ENCODE data around the gene KRT32.
"Not testable (repeated sequence)": the region's sequence is repeated elsewhere in the genome, so short reads cannot be mapped to it uniquely, and the experiment has no call there.

KRT32 gene

DNA sequence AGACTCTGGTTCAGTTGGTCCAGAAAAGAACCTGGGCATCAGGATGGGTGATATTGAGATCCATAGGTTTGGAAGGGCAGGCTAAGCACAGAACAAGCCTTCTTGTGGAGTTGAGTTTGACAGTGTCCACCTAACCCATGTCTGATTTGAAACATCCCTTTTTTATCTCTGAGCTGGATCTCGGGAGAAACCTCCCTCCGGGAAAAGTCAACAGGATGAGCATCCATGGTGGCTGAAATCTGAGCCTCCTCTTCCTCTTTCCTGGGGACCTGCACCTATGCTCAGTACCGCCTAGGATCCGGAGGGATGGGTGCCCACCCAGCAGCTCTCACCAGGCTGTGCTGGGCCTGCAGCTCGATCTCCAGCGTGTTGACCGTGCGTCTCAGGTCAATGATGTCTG lies 3.4 kb downstream of the KRT32 start:
- no peak for DNase-seq (ENCODE audit: low read depth)

DNA sequence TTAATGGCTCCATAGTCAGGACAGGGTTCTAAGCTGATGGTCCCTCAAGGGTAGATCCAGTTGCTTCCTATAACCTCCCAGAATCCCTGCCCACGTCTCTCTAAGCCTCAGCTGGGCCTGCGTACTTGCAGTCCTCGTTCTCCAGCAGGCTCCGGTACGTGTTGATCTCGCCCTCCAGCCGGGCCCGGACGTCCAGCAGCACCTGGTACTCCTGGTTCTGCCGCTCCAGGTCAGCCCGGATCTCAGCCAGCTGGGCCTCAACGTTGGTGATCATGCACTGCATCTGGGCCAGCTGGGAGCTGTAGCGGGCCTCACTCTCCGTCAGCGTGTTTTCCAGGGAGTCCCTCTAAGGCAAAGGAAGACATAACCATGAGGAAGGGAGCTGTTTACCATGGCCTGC lies 4.5 kb downstream of the KRT32 start:
- no peak for DNase-seq (ENCODE audit: low read depth)

DNA sequence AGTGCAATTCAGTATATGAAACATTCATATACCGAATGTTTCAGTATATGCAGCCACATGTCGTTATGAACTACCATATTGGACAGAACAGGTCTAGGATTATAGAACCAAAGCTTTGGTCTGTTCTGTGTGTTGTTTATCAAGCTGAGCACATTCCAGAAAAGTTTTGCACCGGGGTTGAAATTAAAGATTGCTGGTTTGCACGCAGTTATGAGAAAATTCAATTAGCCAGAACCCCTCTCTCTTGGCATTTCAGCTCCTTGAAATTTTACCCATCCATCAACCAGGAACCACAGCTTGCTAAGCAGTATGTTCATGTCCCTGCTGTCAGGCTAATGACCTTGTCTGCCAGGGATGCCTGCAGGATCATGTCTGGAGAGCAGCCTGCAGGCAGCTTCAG lies 9.5 kb downstream of the KRT32 start:
- DNase-seq (ENCODE audit: low read depth) = no peak

GRCh38 chr17:41456204-41456603 lies 11.0 kb downstream of the KRT32 start:
- no peak for DNase-seq (ENCODE audit: low read depth)

- no peak for DNase-seq (ENCODE audit: low read depth)
Measured at GRCh38 chr17:41455236-41455635, 11.9 kb downstream of the KRT32 start.

DNA sequence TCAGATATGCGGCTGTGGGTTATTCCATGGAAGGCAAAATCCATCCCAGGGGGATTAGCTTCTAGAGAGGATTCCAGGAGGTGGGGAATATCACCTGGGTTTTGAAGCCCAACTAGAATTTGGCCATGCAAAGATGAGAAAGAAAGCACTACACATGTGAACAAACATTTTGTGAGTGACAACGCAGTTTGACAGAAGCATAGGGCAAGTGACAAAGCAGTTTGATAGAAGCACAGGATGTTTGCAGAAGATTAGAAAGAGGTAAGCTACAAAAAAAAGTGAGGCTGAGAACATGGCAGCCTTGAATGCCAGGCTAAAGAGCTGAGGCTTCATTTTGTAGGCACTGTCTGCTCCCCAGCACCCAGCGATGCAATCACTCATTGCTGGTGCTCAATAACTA lies 14.1 kb downstream of the KRT32 start:
- DNase-seq (ENCODE audit: low read depth) = no peak

- no peak for DNase-seq (ENCODE audit: low read depth)
Measured at GRCh38 chr17:41452281-41452680, 14.9 kb downstream of the KRT32 start.

DNA sequence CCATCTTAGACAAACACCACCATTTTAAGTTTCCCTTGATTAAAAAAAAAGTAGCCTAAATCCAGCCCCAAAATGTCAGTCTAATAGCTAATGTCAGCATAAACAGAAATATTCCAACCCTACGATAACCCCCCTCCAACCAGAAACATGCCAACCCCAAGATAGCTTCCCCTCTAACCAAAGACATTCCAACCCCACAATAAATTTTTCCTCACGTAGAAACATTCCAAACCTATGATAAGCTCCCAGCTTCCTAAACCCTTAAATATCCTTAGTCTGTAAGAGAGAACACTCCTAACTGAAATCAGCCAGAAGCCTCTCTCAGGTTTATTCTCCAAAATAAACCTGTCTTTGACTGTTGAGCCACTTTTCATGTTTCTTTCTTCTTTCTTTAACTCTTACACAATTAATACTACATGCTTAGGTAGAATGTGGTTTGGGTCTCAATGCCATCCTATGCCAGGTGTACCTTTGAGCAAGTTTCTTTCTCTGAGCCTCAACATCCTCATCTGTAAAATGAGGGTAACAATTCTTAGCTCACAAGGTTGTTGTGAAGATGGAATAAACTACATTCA lies 15.9 kb downstream of the KRT32 start:
- no peak for DNase-seq (ENCODE audit: low read depth)

GRCh38 chr17:41449008-41449407 lies 18.2 kb downstream of the KRT32 start:
- no peak for DNase-seq (ENCODE audit: low read depth)

DNA sequence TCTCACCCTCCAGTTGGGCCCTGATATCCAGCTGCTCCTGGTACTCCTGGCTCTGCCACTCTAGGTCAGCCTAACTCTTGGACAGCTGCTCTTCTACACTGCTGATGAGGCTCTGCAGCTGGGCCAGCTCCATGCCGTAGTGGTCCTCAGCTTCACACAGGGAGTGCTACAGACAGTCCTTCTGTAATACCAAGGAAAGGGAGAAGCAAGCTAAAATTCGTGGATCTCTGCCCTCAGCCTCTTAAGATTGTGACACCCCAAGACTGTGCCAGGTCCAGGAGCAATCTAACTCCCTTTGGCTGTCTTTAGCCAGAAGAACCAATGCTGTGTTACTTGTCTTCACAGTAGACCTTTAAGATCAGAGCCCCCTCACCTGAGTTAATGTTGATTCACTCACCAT lies 18.7 kb downstream of the KRT32 start:
- no peak for DNase-seq (ENCODE audit: low read depth)

DNA sequence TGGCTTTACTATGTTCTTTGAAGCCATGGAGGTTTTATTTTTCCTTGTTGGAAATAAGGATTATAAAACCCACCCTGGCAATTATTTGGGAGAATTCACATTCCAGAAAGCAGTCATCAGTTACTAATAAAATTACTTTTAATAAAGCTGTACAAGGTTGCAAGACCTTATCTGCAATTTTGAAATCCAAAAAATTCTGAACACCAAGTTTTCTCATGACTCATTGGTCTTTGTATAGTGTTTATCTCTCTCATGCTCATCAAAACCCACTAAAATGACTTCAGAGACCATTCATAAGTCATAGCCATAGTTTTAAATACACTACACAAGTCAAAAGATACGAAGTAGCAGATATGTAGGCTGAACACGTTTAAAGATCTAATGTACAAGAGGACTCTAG lies 20.4 kb downstream of the KRT32 start:
- no peak for DNase-seq (ENCODE audit: low read depth)

DNA sequence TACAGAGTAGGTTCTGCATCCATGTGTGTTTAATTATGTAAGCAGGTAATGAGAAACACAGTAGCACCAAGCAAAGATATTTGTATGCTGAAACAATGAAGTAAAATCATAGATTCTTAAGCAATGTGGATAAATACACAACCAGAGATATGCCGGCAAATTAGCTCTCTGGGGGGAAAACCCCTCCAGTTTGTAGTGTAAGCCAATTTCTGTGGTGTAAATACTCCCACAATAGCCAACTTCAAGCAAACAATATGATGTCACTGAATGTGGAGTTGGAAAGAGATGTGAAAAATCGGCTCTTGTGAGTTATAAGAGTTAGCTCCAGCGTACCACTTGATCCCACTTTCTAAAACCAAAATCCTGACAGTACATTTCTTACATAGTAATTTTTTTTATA lies 22.5 kb downstream of the KRT32 start:
- DNase-seq (ENCODE audit: low read depth) = no peak

DNA sequence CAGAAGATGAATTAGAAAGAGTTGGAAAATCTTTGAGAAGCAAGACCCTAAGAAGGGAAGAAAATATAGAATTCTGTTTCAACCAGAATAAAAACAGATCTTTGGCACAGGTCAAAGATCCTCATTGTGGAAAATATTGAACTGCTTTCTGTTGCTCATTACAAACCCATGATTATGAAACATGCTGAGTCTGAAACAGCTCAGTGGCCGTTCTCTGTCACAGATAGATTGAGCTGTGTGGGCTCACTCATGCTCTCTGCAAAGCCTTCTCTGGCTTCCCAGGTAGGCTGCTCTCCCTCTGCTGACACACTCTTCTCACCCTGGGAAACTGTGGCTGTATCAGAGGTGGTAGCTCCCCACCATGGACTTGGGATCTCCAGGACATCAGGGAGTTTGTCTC lies 23.0 kb downstream of the KRT32 start:
- no peak for DNase-seq (ENCODE audit: low read depth)

DNA sequence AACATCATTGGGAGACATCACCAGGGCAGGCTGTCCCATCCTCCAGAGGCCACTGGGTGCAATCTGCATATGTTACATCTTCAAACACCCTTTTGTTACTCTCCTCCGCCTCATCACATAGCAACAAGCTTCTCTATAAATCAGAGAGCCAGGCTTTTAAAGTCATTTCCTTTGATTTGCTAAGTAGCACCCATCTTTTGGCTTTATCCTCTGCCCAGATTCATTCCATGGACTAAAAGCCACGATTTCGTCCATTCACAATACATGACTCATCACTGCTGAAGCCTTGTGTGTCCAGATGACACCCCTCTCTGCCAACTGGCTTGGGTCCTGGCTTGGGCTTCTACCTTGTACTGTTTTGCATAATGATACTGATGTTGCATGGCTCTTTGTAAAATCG lies 24.4 kb downstream of the KRT32 start:
- DNase-seq (ENCODE audit: low read depth) = no peak

- DNase-seq (ENCODE audit: low read depth) = no peak
Measured at GRCh38 chr17:41440531-41441033, 26.6 kb downstream of the KRT32 start, which contains the start of gene KRT38. TSS of gene KRT38 (minus strand) at chr17:41440983. CDS start at chr17:41440921, 62 bp downstream.

- no peak for DNase-seq (ENCODE audit: low read depth)
Measured at GRCh38 chr17:41439375-41439774, 27.8 kb downstream of the KRT32 start.

DNA sequence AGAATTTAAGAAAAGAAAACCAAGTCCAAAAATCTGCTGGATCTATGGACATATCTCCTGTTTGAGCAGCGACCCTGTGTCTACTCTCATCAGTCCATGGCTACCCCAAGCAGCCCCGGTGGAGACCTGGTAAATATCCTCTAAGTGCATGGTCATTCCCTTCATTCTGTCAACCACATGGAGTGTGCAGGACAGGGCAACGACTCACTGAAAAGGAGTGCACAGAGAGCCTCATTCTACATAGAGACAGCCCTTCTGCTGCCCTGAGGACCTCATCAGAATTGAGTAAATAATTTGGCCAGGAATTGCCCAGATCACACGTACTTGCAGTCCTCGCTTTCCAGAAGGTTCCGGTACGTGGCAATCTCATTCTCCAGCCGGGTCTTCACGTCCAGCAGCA lies 29.4 kb downstream of the KRT32 start:
- no peak for DNase-seq (ENCODE audit: low read depth)

DNA sequence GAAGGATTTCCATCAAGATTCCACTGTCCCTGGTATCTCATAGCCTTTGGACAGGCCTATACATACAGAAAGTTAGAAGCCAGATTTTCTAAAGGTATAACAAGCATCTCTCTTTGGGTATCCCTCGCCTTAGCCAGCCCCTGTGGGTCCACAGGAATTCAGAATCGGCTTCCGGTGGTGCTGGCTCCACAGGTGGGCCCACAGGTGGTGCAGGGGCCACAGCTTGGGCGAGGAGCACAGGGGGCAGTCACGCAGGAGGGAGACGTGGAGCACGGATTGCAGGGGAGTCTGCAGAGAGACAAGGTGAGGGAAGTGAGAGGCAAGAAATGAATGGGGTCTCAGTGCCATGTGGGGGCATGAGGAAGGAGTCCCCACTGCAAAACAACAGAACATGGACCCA lies 29.9 kb downstream of the KRT32 start:
- DNase-seq (ENCODE audit: low read depth) = no peak

- DNase-seq (ENCODE audit: low read depth) = no peak
Measured at GRCh38 chr17:41434415-41434814, 32.8 kb downstream of the KRT32 start.

DNA sequence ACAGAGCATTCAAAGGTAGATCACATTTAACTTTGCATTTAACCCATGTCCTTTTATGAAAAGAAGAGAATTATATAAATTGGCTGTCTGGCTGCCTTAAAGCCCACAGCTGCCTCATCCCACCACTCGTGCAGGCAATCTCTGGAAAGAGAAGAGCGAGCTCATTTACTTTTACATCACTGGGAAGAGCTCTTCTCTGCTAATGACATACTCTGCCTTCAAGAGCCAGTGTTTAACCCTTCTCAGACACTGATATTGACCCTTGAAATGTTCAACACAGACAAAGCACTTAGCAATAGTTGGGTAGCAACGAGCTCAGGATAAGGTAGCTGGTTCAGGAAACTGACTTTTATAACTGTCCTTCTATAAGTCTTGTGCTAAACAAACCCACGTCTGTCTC lies 33.2 kb downstream of the KRT32 start:
- DNase-seq (ENCODE audit: low read depth) = no peak

DNA sequence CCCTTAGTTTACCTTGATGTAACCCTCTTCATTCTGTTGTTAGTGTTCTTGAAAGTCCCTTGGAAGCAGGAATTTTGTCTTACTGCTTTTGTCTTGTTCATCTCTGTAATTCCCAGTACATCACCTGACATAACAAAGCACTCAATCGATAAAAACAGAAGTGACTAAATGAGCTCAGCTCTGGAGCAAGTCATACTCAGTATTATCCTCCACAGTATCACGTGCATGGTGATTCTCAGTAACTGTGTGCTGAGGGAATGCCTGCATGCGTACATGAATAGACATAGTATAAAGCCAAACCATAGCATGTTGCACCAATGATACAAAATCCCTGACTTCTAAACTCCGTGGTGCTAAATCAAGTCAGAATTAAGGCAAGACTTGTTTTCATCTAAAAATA lies 33.6 kb downstream of the KRT32 start:
- DNase-seq (ENCODE audit: low read depth) = no peak

DNA sequence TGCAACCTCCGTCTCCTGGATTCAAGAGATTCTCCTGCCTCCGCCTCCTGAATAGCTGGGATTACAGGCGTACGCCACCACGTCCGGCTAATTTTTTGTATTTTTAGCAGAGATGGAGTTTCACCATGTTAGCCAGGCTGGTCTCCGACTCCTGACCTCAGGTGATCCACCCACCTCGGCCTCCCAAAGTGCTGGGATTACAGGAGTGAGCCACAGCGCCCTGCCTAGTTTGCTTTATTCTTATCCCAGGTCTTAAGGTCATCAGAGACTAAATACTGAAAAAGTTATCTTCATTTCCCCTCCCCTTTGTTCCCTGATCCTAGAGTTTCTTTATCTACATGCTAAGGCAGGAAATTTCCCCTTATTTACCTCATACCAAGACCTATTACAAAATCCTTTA lies 36.8 kb downstream of the KRT32 start:
- DNase-seq (ENCODE audit: low read depth) = not testable (repeated sequence)

DNA sequence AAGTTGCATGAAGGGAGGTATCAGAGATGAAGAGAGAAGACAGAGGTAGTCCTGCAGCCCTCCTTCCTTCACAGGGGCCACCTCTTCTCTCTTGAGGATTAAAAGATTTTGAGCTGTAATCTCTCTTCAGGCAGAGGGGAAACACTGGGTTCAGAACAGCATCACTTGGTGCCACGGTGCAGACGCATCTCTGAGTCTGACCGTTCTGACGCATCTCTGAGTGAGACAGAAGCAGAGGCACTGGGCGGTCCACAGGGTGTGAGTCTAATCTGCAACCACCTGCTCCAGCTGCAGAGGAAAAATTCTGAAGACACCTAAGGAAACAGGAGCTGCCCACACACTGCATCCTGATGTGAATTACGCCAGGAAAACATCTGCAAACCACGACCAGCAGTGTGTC lies 37.5 kb downstream of the KRT32 start:
- DNase-seq (ENCODE audit: low read depth) = no peak

- no peak for DNase-seq (ENCODE audit: low read depth)
Measured at GRCh38 chr17:41428591-41429291, 38.4 kb downstream of the KRT32 start.

Measured in stimulated activated CD8-positive, alpha-beta memory T cell treated with anti-CD3 and anti-CD28 coated beads, Interleukin-7, amount 100 ng/mL, for 24 hours (primary cell).